ENCODE measurements around the gene IWS1.
A peak's percentile ranks its signal among the peaks of the same experiment; 100 is the strongest.

Gene IWS1

DNA sequence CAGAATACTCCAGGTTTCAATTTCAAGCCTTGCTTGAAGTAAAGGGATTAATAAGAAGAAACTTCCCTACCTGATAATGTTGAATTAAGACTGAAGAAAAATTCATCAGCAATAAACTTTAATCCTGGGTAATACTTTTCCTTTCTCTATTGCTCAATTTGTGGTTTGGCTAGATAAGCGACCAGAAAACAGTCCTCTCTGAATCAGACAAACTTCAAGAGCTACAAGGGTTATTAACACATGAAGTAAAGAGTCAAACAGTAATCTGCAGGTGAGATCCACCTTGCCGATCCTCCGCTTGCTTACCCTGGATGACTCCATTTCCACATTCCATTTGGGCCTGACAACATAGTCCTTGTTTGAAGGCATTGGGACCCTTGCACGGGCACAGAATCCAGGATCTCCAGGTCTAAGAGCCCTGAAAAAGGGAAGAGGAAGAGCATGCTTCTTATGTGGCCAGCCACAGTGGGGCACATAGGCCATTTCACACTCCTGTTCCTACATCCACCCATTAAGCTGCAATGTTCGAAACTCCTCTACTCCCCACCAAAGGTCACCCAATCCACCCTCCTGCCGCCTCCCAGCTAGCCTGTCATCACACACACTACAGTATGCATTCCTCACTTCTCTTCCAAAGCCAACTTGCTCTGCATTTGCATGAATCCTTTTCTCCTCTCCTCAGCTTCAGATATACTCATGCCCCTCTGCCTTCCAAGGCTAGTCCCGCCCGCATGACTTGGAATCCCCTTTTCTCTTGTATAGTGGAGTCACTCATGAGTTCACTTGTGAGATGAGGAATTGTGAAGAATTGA lies 39.8 kb downstream of the IWS1 start:
- DNase-seq, result peak; percentile 70

- DNase-seq, result no peak
Measured at GRCh38 chr2:127485694-127486071, 40.6 kb downstream of the IWS1 start.

DNA sequence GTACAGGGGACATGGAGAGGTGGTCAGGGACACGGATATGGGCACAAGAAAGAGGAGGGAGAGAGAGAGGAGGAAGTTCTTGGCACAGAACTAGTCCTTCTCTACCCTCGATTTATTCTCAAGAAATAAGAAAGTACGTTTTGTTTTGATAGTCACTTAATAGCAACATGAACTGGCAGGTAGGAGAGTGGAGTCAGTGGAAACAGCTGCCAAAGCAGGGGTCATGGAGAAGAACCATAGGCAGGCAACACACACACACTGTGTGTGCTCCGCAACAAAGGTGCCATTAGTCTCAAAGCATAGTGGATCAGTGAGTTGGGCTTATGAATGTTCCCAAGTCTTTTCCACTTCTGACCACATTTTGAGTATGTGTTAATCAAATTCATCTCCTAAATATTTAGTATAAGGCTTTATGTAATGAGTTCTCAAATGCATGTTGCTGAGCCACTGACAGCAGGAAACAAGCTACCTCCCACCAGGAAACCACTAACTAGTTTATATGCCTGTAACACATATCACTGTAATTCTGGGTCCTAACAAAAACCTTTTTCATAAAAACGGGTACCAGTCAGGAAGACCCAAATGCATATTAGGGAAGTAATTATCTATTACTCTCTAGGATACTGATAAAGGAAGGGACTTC lies 41.1 kb downstream of the IWS1 start:
- peak; percentile 53 for DNase-seq

- no peak for DNase-seq
Measured at GRCh38 chr2:127482031-127482430, 44.3 kb downstream of the IWS1 start.

GRCh38 chr2:127479866-127480743 lies 46.2 kb downstream of the IWS1 start:
- DNase-seq, result no peak

DNA sequence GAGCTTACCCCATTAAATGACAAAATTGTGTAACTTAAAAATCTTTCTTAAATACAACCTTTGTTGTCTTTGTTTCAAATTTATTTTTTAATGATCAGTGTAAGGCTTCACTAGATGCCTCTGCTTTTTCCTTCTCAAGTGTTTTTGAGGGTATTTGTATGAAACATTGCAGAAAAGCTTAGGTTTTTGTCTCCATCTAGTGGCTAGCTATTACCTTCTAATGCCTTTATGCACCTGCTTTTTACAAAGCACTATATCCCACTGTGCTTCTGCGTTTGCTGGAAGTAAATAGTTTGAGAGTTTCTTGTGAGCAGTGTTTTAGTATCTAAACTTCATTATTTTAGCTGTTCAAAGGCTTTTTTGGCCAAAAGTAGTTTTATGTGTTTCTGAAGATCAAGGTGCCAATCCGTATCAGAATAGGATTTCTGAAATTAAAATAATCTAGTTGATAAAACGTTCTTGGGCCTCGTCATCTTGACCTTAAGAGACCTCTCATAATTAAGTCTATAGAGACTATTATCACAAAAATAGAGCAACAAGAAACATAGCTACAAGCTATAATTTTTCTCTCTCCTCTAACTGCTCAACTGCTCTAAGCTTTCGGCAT lies 47.0 kb downstream of the IWS1 start:
- DNase-seq, result peak; percentile 82

GRCh38 chr2:127475788-127476187 lies 50.5 kb downstream of the IWS1 start:
- DNase-seq, result no peak

GRCh38 chr2:127472268-127472667 lies 54.0 kb downstream of the IWS1 start:
- no peak for DNase-seq

DNA sequence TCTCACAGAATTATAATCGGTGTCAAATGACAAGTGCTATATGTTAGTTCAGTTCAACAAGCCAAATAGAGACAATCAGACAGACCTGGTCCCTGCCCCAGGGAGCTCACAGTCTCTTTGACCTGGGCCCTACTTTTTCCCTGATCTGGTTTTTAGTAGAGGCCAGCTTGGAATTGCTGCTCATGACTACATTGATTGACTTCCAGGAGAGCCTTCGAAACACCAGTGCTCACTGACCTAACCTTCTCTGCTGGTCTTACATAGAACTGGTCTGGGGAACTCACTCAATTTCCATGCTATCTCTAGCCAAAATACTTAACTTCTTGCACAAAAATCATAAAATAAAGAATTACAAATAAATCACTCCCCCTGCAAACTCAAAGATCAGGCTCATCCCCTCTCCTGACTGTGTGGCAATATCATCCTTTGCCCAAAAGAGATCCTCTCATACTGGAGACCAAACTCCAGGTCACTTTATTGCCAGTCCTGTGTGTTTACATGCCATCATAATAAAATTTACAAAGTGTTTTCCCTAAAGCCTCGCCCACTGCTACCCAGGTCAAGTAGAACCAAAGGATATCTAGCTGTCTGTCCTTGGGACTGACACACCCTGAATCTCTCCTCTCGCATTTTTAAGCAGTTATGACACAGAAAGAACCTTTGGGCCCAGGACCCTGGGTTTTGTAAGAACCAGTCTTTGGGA lies 54.9 kb downstream of the IWS1 start:
- no peak for DNase-seq

DNA sequence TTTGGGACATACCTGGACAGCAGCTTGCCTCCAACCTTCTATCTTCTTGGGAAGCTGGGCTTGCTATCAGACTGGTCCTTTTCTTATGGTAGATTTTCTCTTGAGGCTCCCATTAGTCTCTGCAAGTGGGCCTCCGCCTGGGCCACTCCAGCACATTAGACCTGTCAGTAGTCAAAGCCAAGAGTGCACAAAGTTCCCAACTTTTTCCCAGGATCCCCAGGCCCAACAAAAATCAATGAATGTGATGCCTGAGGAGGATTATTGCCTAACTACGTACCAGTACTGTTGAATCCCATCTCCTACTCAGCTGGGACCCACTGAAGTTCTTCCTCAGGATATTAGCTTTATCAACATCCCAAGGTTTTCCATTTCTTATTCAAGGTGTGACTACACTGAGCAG lies 56.3 kb downstream of the IWS1 start:
- no peak for DNase-seq

DNA sequence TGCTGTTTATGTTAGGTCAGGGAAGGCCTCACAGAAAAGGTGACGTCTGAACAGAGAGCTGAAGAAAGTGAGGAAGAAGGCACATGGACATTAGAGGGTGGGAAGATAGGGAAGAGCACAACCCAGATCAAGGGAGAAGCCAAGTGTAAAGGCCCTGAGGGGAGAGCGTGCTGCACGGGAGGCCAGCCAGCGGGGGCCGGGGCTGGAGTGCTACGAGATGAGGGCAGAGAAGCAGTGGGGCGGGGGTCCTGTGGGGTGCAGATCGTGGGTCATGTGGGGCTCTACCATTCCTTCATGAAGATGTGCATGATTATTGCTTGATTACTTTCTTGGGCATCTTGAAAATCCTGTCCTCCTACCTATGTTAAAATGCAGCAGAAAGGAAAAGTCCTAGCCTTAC lies 57.2 kb downstream of the IWS1 start:
- DNase-seq, result no peak

DNA sequence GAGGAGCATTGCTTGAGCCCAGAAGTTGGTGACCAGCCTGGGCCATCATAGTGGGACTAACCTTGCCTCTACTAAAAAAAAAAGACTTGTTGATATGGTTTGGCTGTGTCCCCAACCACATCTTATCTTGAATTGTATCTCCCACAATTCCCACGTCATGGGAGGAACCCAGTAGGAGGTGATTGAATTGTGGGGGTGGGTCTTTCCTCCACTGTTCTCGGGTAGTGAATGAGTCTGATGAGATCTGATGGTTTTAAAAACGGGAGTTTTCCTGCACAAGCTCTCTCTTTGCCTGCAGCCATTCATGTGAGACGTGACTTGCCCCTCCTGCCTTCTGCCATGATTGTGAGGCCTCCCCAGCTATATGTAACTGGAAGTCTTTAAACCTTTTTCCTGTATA lies 61.0 kb downstream of the IWS1 start:
- peak; percentile 33 for DNase-seq

DNA sequence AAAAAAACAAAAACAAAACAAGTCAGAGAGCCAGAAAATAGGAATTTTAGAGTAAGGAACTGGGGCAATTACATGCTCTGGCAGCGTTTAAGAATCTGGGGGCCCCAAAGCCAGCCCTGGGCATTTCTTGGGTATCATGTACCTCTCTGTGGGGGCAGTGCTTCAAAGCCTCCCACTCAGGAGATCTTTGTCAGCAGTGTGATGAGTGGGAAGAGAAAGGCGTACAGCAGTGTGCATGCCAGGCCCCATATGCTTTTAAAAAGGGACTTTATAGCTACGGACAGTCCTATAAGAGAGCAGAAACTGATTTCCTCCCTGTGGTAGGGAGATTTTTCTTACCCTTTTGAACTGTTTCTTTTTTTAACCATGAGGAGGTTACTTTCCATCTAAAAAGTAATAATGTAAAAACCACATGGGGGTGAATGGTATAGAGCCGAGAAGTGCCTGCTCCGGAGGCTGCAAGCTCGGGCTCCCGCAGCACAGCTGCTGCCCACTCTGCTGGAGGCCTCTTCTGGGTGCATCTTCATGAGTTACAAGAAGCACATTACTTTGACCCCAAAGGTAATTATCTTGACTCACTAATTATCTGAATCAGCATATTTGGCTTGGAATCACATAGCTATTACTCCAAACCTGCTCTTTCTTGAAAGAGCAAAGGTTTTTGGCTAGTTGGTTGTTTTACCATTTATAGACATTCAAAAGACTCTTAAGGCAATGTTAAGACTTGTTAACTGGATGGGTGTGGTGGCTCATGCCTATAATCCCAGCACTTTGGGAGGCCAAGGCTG lies 61.6 kb downstream of the IWS1 start:
- DNase-seq, result no peak

GRCh38 chr2:127463155-127463991 lies 62.9 kb downstream of the IWS1 start:
- no peak for DNase-seq

GRCh38 chr2:127462461-127462860 lies 63.8 kb downstream of the IWS1 start:
- DNase-seq, result no peak

DNA sequence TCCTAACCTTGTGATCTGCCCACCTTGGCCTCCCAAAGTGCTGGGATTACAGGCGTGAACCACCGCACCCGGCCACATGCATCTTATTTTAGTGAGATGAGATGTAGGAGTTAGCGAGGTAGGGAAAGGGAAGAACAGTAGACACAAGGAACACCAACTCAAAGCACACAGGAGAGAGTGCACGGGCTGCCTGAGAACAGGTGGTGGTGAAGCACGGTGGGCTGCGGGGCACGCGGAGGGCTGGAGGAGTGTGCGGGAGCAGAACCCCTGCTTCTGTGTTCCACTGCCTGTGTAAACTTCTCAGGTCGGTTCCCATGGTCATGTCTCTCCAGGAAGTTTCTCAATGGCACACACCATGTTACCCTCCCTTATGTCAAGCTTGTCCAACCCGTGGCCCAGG lies 69.3 kb downstream of the IWS1 start:
- DNase-seq, result no peak

DNA sequence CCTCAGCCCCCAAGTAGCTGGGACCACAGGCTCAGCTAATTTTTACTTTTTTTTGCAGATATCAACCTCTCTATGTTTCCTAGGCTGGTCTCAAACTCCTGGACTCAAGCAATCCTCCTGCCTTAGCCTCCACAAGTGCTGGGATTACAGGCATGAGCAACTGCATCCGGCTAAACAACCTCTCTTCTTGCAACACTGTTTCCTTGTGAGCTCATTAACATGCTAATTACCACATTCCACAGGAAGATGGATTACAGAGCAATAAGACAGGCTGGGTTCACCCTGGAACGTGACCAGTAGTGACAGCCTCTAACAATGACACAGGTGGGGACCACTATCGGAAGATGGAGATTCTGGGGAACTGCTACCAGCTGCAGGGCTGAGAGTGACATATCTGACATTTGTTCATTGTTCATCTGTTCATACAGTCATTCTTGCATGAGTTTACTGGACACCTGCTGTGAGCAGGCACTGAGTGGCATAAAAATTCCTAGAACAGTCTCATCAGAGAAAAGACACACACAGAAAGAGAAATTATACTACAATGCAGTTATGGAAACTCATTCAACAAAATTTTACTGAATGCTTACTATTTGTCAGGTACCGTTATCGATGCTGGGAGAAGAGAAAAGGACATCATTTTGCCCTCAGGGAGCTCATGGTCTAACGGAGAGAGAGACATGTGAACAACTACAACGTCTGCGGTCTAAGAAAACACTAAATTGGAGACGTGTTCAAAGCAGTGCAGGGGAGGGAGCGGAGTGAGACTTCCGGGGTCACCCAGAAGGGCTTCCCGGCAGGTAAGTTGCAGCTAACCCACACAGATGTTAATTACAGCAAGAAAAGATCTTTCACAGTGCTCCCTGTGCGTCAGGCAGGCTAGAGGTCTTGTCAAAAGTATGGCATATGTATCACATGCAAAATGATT lies 70.5 kb downstream of the IWS1 start:
- no peak for DNase-seq

GRCh38 chr2:127454595-127455565 lies 71.4 kb downstream of the IWS1 start:
- DNase-seq, result no peak

Data from hematopoietic multipotent progenitor cell treated with erythropoietin and hydrocortisone succinate and interleukin-3 and kit ligand, for 4 days (in vitro differentiated cells).